Smooth muscle cell of the pulmonary artery (primary cell): ENCODE data around the gene CD1E. TPM values are rescaled to one million over a fixed set of nuclear protein-coding genes. Genes with fewer than 3 reads are reported as not detected.

Experiments used
- total RNA-seq: library from RNA; depleted of rRNA; stranded (reverse); fragments of >200 nt; gene quantifications from 2 replicates; pipeline ENCODE4 v1.2.3, GENCODE V29; 2014

CD1E gene
- total RNA-seq = not detected in 2 replicates

GRCh38 chr1:158353303-158354075 is at the start of gene CD1E:
TSS of gene CD1E (plus strand) at chr1:158353894. CDS start at chr1:158353989, 95 bp downstream.

GRCh38 chr1:158331481-158332150 is 22.1 kb upstream of the CD1E start, which contains the start of gene CD1B:
TSS of gene CD1B (minus strand) at chr1:158331531. CDS start at chr1:158331423, 108 bp downstream.

DNA sequence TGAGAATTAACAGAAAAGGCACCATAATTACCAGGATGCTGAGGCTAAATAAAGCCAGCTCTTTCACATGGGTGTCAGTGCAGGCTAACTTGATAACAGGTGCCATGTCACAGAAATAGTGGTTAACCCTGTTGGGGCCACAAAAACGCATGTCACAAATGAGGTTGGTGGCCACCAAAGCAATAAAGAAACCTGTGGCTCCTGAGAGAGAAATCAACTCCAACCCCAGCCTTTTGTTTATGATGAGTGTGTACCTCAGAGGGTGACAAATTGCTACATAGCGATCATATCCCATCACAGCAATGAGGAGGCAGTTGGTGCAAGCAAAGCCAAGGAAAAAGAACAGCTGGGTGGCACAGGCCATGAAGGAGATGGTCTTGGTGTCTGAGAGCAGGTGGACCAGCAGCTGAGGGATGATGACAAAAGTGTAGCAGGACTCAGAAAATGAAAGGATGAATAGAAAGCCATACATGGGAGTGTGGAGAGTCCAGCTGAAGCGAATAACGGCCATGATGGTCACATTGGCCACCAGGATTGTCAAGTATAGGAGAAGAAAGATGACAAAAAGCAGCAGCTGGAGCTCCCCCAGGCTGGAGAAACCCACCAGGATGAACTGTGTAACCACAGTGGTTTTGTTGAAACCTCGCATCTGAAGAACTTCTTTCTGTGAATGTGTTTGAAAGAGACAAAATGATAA is 45.3 kb downstream of the CD1E start, which contains the start of gene OR10T2:
Gene OR10T2, minus strand, starts transcription at position 649 of the 697 bp plus-strand sequence. Its CDS starts 0 bp downstream, at position 649.

Other genes starting within 250 kb of the CD1E start
- gene CD1D, start 173.0 kb upstream of the CD1E start, total RNA-seq = 0.20 and 0.59 TPM in 2 replicates
- not detected in 2 replicates for gene CD1A, start 99.5 kb upstream of the CD1E start, total RNA-seq
- gene CD1C, start 64.0 kb upstream of the CD1E start, total RNA-seq = not detected in 2 replicates
- not detected in 2 replicates for gene CD1B, start 22.4 kb upstream of the CD1E start, total RNA-seq
- not detected in 2 replicates for gene OR10T2, start 45.6 kb downstream of the CD1E start, total RNA-seq
- not detected in 2 replicates for gene OR10K2, start 72.3 kb downstream of the CD1E start, total RNA-seq
- not detected in 2 replicates for gene OR10K1, start 107.9 kb downstream of the CD1E start, total RNA-seq
- not detected in 2 replicates for gene OR10R2, start 118.3 kb downstream of the CD1E start, total RNA-seq
- not detected in 2 replicates for gene OR6Y1, start 200.5 kb downstream of the CD1E start, total RNA-seq
- not detected in 2 replicates for gene OR6P1, start 216.7 kb downstream of the CD1E start, total RNA-seq
- gene OR10X1, start 226.0 kb downstream of the CD1E start, total RNA-seq = not detected in 2 replicates